Ishikawa (cell line): ENCODE results near the gene PATL1.

Experiments used
- CEBPB ChIP-seq: IDR thresholded peaks from 2 replicates; pipeline ENCODE4 v1.6.1; 2012
- CREB1 ChIP-seq: IDR thresholded peaks from 2 replicates; pipeline ENCODE4 v1.6.1; 2012; ENCODE audit warnings: low read depth
- EGR1 ChIP-seq: IDR thresholded peaks from 2 replicates; pipeline ENCODE4 v1.6.1; 2012
- NFIC ChIP-seq: IDR thresholded peaks from 2 replicates; pipeline ENCODE4 v1.6.1; 2012
- RAD21 ChIP-seq: IDR thresholded peaks from 2 replicates; pipeline ENCODE4 v1.6.1; 2012; ENCODE audit warnings: low read depth
- TAF1 ChIP-seq: IDR thresholded peaks from 2 replicates; pipeline ENCODE4 v1.6.1; 2012; ENCODE audit warnings: low read depth, mild to moderate bottlenecking
- TCF12 ChIP-seq: IDR thresholded peaks from 2 replicates; pipeline ENCODE4 v1.6.1; 2012; ENCODE audit warnings: low read depth
- TEAD4 ChIP-seq: IDR thresholded peaks from 2 replicates; pipeline ENCODE4 v1.6.1; 2012
- YY1 ChIP-seq: IDR thresholded peaks from 2 replicates; pipeline ENCODE4 v1.6.1; 2012; ENCODE audit warnings: low read depth
- ZBTB7A ChIP-seq: IDR thresholded peaks from 2 replicates; pipeline ENCODE4 v1.6.1; 2012; ENCODE audit warnings: low read depth
- TF ChIP-seq, protein P1 (sequence below): IDR thresholded peaks from 2 replicates; pipeline ENCODE4 v1.6.1; 2012; ENCODE audit warnings: low read depth, mild to moderate bottlenecking
- TF ChIP-seq, protein P2 (sequence below): IDR thresholded peaks from 2 replicates; pipeline ENCODE4 v1.6.1; 2012
- TF ChIP-seq, protein P3 (sequence below): IDR thresholded peaks from 2 replicates; pipeline ENCODE4 v1.6.1; 2012

DNA sequence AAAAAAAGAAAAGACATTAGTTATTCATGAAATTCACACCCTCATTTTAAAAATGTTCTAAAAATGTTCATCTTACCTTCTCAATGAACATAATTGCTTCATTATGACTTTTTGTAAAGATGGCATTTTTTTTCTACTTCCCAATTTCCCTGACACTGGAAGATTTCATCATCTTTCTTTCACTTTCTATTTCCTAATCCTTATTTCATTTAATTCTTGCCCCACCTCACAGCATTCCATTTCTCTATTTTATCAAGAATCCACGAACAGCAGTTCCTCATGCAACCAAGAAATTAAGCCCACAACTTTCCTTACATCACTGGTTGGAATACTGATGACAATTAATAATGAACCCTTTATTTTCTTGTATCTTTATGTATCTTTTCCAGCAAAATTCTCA lies 1.9 kb downstream of the PATL1 start:
- TF ChIP-seq TAF1, result no peak
- TF ChIP-seq, protein P1, sequence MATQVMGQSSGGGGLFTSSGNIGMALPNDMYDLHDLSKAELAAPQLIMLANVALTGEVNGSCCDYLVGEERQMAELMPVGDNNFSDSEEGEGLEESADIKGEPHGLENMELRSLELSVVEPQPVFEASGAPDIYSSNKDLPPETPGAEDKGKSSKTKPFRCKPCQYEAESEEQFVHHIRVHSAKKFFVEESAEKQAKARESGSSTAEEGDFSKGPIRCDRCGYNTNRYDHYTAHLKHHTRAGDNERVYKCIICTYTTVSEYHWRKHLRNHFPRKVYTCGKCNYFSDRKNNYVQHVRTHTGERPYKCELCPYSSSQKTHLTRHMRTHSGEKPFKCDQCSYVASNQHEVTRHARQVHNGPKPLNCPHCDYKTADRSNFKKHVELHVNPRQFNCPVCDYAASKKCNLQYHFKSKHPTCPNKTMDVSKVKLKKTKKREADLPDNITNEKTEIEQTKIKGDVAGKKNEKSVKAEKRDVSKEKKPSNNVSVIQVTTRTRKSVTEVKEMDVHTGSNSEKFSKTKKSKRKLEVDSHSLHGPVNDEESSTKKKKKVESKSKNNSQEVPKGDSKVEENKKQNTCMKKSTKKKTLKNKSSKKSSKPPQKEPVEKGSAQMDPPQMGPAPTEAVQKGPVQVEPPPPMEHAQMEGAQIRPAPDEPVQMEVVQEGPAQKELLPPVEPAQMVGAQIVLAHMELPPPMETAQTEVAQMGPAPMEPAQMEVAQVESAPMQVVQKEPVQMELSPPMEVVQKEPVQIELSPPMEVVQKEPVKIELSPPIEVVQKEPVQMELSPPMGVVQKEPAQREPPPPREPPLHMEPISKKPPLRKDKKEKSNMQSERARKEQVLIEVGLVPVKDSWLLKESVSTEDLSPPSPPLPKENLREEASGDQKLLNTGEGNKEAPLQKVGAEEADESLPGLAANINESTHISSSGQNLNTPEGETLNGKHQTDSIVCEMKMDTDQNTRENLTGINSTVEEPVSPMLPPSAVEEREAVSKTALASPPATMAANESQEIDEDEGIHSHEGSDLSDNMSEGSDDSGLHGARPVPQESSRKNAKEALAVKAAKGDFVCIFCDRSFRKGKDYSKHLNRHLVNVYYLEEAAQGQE, result no peak
- TF ChIP-seq CREB1, result no peak
- no peak for TF ChIP-seq RAD21
- TF ChIP-seq EGR1, result no peak
- no peak for TF ChIP-seq NFIC
- TF ChIP-seq, protein P2, sequence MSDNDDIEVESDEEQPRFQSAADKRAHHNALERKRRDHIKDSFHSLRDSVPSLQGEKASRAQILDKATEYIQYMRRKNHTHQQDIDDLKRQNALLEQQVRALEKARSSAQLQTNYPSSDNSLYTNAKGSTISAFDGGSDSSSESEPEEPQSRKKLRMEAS, result no peak
- no peak for TF ChIP-seq YY1
- TF ChIP-seq, protein P3, sequence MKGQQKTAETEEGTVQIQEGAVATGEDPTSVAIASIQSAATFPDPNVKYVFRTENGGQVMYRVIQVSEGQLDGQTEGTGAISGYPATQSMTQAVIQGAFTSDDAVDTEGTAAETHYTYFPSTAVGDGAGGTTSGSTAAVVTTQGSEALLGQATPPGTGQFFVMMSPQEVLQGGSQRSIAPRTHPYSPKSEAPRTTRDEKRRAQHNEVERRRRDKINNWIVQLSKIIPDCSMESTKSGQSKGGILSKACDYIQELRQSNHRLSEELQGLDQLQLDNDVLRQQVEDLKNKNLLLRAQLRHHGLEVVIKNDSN, result no peak
- no peak for TF ChIP-seq CEBPB
- no peak for TF ChIP-seq TCF12
- no peak for TF ChIP-seq TEAD4
- no peak for TF ChIP-seq ZBTB7A
